Measurements from ENCODE around the gene OGDHL. TPM values are rescaled to one million over a fixed set of nuclear protein-coding genes. Genes with fewer than 3 reads are reported as not detected.
"Not testable (repeated sequence)": the region's sequence is repeated elsewhere in the genome, so short reads cannot be mapped to it uniquely, and the experiment has no call there.

The OGDHL gene
- total RNA-seq, 1 donor from 2014 or later, result 4.5 TPM

DNA sequence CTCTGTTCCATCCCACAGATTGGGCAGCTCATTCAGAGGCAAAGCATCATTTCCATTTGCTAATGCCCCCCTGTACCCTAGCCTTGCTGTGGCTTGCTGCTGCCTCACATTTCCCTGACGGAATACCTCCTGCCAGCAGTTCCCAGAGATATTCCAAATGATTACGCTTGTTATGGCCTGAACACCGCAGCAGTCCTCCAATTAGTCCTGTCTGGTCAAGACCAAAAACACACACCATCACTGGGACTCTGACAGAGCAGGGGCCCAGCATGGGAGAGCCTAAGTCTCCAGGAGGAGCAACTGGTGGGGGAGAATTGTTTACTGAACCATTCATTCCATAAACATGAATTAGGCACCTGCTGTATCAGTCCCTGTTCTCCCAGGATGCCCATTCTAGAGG is 6.1 kb downstream of the OGDHL start:
- Histone ChIP-seq H3K4me1 (no peaks in the 10 kb centered on the region), H3K4me3 (no peak overlapping the region), H3K27me3 (ENCODE audit: low read depth) (peaks cover 30% of the 10 kb centered on the region), H3K27ac (replicated peaks) (no peak overlapping the region), H3K36me3 (no peaks in the 10 kb centered on the region), H3K9me3 (replicated peaks) (no peaks in the 10 kb centered on the region)
- no peak for DNase-seq
- TF ChIP-seq, protein P1, sequence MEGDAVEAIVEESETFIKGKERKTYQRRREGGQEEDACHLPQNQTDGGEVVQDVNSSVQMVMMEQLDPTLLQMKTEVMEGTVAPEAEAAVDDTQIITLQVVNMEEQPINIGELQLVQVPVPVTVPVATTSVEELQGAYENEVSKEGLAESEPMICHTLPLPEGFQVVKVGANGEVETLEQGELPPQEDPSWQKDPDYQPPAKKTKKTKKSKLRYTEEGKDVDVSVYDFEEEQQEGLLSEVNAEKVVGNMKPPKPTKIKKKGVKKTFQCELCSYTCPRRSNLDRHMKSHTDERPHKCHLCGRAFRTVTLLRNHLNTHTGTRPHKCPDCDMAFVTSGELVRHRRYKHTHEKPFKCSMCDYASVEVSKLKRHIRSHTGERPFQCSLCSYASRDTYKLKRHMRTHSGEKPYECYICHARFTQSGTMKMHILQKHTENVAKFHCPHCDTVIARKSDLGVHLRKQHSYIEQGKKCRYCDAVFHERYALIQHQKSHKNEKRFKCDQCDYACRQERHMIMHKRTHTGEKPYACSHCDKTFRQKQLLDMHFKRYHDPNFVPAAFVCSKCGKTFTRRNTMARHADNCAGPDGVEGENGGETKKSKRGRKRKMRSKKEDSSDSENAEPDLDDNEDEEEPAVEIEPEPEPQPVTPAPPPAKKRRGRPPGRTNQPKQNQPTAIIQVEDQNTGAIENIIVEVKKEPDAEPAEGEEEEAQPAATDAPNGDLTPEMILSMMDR (IDR thresholded peaks at IDR 0.05; ENCODE audit: borderline replicate concordance), result no peak
- intact Hi-C loops (cut with micrococcal nuclease), result no loop called here

DNA sequence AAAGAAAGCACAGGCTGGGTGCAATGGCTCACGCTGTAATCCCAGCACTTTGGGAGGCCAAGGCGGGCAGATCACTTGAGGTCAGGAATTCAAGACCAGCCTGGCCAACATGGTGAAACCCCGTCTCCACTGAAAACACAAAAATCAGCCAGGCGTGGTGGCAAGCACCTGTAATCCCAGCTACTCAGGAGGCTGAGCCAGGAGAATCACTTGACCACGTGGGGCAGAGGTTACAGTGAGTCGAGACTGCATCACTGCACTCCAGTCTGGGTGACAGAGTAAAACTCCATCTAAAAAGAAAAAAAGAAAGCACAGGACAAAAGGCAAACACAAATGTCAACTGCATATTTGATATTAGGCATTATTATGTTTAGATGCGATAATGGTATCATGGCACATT is 7.2 kb downstream of the OGDHL start:
- H3K4me3 ChIP-seq; intact Hi-C loops (cut with micrococcal nuclease): not testable (repeated sequence)

DNA sequence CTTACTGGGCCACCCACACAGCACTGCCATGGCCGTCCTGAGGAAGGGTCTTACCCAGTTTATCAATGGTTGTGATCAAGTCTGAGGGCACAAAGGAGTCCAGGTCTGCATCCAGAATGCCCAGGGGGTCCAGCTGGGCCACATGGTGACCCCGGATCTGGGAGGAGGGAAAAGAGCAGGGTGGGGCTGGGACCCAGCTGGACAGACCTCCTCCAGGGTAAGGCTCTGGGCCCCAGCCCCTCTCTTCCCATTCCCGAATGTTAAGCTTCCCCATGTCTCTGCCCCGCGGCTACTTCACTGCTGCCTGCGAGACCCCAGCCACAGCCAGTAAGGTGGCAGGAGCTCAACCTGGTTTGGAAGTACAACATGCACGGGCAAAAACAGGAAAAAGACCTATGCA is 9.5 kb downstream of the OGDHL start:
- H3K9me3 ChIP-seq (replicated peaks), result no peaks in the 10 kb centered on the region
- H3K4me1 ChIP-seq, result no peaks in the 10 kb centered on the region
- no peak overlapping the region for H3K27ac ChIP-seq (replicated peaks)
- H3K27me3 ChIP-seq (ENCODE audit: low read depth), result peaks cover 18% of the 10 kb centered on the region
- DNase-seq, result no peak
- no peaks in the 10 kb centered on the region for H3K36me3 ChIP-seq
- TF ChIP-seq, protein P1 (IDR thresholded peaks at IDR 0.05; ENCODE audit: borderline replicate concordance), result no peak
- H3K4me3 ChIP-seq, result no peak overlapping the region
- intact Hi-C loops (cut with micrococcal nuclease), result no loop called here

More for the DNA sequence above, 7.2 kb downstream of the OGDHL start:
- not testable (repeated sequence) for H3K4me1 ChIP-seq; H3K9me3 ChIP-seq (replicated peaks); H3K27ac ChIP-seq (replicated peaks); DNase-seq; H3K36me3 ChIP-seq
- peaks cover 29% of the 10 kb centered on the region for H3K27me3 ChIP-seq (ENCODE audit: low read depth)

DNA sequence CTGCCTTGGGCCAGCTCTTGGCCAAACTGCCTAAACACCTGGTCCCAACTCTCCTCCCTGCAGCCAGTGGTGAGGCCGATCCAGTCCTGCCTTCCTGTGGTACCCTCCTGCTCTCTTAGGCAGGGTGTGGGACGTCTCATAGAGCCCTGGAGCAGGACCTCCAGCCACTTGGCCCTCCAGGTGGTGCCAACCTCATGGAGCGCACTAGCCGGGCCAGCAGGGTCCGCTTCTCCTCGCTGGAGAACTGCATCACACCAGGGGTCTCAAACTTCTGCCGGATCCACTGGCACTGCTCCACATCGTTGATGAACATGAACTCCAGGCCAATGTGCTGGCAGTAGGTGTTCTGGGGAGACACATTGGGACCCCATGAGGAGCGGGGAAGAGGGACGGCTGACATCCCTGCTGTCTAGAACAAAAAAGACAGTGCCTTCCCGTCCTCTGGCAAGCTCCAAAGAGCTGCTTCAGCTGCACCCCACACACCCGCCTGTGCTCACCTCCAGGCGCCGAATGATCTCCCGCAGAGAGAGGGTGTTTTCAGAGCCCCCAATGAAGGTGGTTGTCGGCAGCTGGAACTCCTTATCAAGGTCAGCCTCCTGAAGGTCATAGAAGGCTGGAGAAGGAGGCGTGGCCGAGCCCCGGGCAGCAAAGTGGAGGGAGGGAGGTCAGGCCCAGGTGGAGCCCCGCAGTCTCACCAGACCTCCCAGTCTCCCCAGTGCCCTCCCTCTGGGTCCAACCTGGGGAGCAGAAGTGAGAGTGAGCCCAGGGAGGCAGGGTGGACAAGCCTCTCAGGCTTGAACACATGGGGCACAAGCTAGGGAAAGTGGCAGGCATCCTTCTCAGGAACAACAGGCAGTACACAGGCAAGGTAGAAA is 10.2 kb downstream of the OGDHL start:
- Histone ChIP-seq H3K36me3 (no peaks in the 10 kb centered on the region), H3K27ac (replicated peaks) (no peak overlapping the region), H3K4me3 (no peak overlapping the region), H3K9me3 (replicated peaks) (no peaks in the 10 kb centered on the region), H3K27me3 (ENCODE audit: low read depth) (peaks cover 18% of the 10 kb centered on the region), H3K4me1 (no peaks in the 10 kb centered on the region)
- TF ChIP-seq, protein P1 (IDR thresholded peaks at IDR 0.05; ENCODE audit: borderline replicate concordance), result no peak
- intact Hi-C loops (cut with micrococcal nuclease), result no loop called here
- no peak for DNase-seq

DNA sequence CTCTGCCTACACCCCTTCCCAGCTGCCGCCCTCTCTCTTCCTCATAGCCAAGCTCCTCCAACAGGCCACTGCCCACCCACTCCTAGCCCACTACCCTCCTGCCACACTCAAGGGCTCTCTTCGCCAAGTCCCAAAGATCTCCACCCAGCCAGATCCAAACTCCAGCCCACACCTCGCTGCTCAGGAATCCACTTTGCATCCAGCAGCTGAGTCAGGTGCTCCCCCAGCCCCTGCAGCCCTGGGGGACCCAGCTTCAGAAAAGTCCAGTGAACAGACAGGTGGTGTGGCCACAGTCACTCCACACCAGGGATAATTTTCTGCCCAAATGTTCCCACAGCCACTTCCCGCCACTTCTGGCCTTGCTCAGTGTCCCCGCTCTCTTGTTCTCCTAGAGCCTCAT is 10.9 kb downstream of the OGDHL start:
- no peak for DNase-seq
- Histone ChIP-seq H3K4me1 (no peaks in the 10 kb centered on the region), H3K27ac (replicated peaks) (no peak overlapping the region), H3K27me3 (ENCODE audit: low read depth) (peaks cover 18% of the 10 kb centered on the region), H3K4me3 (no peak overlapping the region), H3K36me3 (no peaks in the 10 kb centered on the region), H3K9me3 (replicated peaks) (no peaks in the 10 kb centered on the region)
- intact Hi-C loops (cut with micrococcal nuclease), result no loop called here
- TF ChIP-seq, protein P1 (IDR thresholded peaks at IDR 0.05; ENCODE audit: borderline replicate concordance), result no peak

DNA sequence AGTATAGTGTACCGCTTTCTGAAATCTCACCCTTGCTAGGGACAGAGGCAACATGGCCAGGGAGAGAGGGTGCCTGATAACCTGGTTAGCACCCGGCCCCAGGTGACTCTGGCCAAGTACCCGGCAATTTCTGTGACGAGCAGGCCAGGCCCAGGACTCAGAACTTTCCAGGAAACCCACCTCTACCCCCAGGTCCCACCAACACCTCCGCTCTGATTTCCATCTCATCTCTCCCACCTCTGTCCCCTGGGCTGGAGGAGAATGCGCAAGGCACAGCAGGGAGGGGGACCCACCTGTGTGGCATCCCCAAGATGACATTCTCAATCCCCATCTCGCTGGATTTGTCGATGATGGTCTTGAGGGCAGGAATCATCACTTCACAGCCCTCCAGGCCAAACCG is 11.6 kb downstream of the OGDHL start:
- H3K27me3 ChIP-seq (ENCODE audit: low read depth), result peaks cover 15% of the 10 kb centered on the region
- no peak overlapping the region for H3K27ac ChIP-seq (replicated peaks)
- no peaks in the 10 kb centered on the region for H3K4me1 ChIP-seq
- intact Hi-C loops (cut with micrococcal nuclease), result no loop called here
- no peak for DNase-seq
- TF ChIP-seq, protein P1 (IDR thresholded peaks at IDR 0.05; ENCODE audit: borderline replicate concordance), result no peak
- no peaks in the 10 kb centered on the region for H3K9me3 ChIP-seq (replicated peaks)
- no peak overlapping the region for H3K4me3 ChIP-seq
- H3K36me3 ChIP-seq, result no peaks in the 10 kb centered on the region

Data from left ventricle myocardium inferior (tissue), 1 donor.